Natural killer cell (primary cell): ENCODE data around the gene ZFHX2. TPM values are rescaled to one million over a fixed set of nuclear protein-coding genes. Genes with fewer than 3 reads are reported as not detected.
A peak's percentile ranks its signal among the peaks of the same experiment; 100 is the strongest.

Source experiments
- ATAC-seq, 3 donors: fragments of 150-1000 bp in 2 of 3; fragments of 200-7000 bp in 1 of 3; cut with Tn5 transposase; 1 replicate in 1 of 3; 2 replicates in 2 of 3; pipeline ENCODE4 v1.10.0; 2021; ENCODE audit warnings: mild to moderate bottlenecking in 2 of 3, moderate library complexity in 2 of 3
- DNase-seq, 2 donors: peaks; one replicate each; pipeline versions ENCODE4 v3.0.0 to v3.0.0-alpha.2; 2013 to 2021; ENCODE audit warnings: mixed read lengths in 1 of 2
- H3K27ac ChIP-seq: one replicate; pipeline ENCODE4 v1.5.1; 2013; ENCODE audit warnings: mild to moderate bottlenecking, low read length
- H3K27me3 ChIP-seq: one replicate; pipeline ENCODE4 v1.6.1; 2013; ENCODE audit warnings: low read length; ENCODE audit not compliant: control insufficient read depth, insufficient read depth
- H3K36me3 ChIP-seq: one replicate; pipeline ENCODE4 v1.6.1; 2013; ENCODE audit warnings: low read length; ENCODE audit not compliant: control insufficient read depth, insufficient read depth
- H3K4me1 ChIP-seq: one replicate; pipeline ENCODE4 v1.6.1; 2013; ENCODE audit warnings: low read length; ENCODE audit not compliant: control insufficient read depth, insufficient read depth
- H3K4me3 ChIP-seq: one replicate; pipeline ENCODE4 v1.5.1; 2013; ENCODE audit warnings: low read length
- H3K9me3 ChIP-seq: one replicate; pipeline ENCODE4 v1.6.1; 2013; ENCODE audit warnings: low read length; ENCODE audit not compliant: control insufficient read depth, insufficient read depth
- H3K27ac Mint-ChIP-seq, 2 donors: one replicate each; pipeline ENCODE4 v1.8.0; 2022; ENCODE audit warnings: mild to moderate bottlenecking in 2 of 2, mixed read lengths in 2 of 2, moderate library complexity in 1 of 2
- H3K27me3 Mint-ChIP-seq, 2 donors: one replicate each; pipeline ENCODE4 v1.8.0; 2022; ENCODE audit warnings: low read depth in 2 of 2, mixed read lengths in 2 of 2
- H3K36me3 Mint-ChIP-seq: one replicate; pipeline ENCODE4 v1.8.0; 2022; ENCODE audit warnings: mixed read lengths
- H3K4me1 Mint-ChIP-seq, 2 donors: one replicate each; pipeline ENCODE4 v1.8.0; 2022; ENCODE audit warnings: mixed read lengths in 2 of 2
- H3K4me3 Mint-ChIP-seq: one replicate; pipeline ENCODE4 v1.8.0; 2022; ENCODE audit warnings: mild to moderate bottlenecking, moderate library complexity, mixed read lengths
- H3K9me3 Mint-ChIP-seq, 2 donors: one replicate each; pipeline ENCODE4 v1.8.0; 2022; ENCODE audit warnings: mixed read lengths in 2 of 2
- WGBS: methylation state at CpG from one replicate; pipeline ENCODE4 v1.1.7; 2013; ENCODE audit warnings: missing lambda C conversion rate; ENCODE audit not compliant: insufficient coverage; 5-methylcytosine and 5-hydroxymethylcytosine counted together
- intact Hi-C: fragments of 100-400 bp; cut with micrococcal nuclease; formaldehyde crosslinking; loops from one replicate; pipeline ENCODE4 v1.14.2; 2022
- total RNA-seq, 4 donors: library from RNA; stranded (reverse); fragments of 120-200 nt in 1 of 4; gene quantifications; one replicate each; pipeline versions ENCODE4 v1.2.3 to v1.2.4, GENCODE V29; 2013 to 2022
- TF ChIP-seq, protein P1 (sequence below): fragments of 200-600 bp; IDR thresholded peaks from one replicate; pipeline ENCODE4 v1.8.0; 2022; ENCODE audit warnings: antibody characterized with exemption

ZFHX2 gene
- total RNA-seq, 3 donors from 2014 or later (not counting 1 experiment from before 2014, with no cell fraction given), result 0.07 to 0.72 (median 0.45) TPM

DNA sequence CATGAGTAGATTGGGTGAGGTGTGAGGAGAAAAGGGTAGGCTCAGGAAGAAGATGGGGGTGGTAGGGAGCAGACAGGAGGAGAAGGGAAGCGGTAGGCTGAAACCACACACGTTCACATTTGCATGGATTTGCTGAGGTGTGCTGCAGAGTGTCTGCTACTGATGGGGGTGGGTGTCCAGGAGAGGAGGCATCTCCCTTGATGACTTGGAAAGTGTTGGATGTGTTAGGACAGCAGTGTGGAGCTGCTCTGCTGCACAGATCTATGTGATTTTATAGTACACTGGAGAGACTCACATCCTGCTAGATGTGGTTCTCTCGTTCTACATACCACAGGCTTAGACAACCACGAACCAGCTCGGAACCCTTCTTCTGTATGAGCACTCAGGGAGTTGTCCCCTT is 9.3 kb downstream of the ZFHX2 start:
- peaks cover 0 to 4% of the 10 kb centered on the region in 2 donors for H3K4me1 Mint-ChIP-seq
- WGBS, result 72% methylated on average over 5 of the region's 5 CpGs
- no peak overlapping the region for H3K4me3 ChIP-seq
- no peak overlapping the region for H3K4me3 Mint-ChIP-seq
- H3K4me1 ChIP-seq, result no peaks in the 10 kb centered on the region
- H3K27ac Mint-ChIP-seq, result no peak overlapping the region
- H3K9me3 Mint-ChIP-seq, result no peaks in the 10 kb centered on the region
- H3K9me3 ChIP-seq, result no peaks in the 10 kb centered on the region
- DNase-seq (no peak), ATAC-seq (no peak)
- no peaks in the 10 kb centered on the region for H3K27me3 Mint-ChIP-seq
- H3K27ac ChIP-seq, result no peak overlapping the region
- H3K36me3 ChIP-seq, result no peaks in the 10 kb centered on the region
- intact Hi-C loops, result no loop called here
- no peaks in the 10 kb centered on the region for H3K27me3 ChIP-seq
- H3K36me3 Mint-ChIP-seq, result no peaks in the 10 kb centered on the region
- TF ChIP-seq, protein P1, sequence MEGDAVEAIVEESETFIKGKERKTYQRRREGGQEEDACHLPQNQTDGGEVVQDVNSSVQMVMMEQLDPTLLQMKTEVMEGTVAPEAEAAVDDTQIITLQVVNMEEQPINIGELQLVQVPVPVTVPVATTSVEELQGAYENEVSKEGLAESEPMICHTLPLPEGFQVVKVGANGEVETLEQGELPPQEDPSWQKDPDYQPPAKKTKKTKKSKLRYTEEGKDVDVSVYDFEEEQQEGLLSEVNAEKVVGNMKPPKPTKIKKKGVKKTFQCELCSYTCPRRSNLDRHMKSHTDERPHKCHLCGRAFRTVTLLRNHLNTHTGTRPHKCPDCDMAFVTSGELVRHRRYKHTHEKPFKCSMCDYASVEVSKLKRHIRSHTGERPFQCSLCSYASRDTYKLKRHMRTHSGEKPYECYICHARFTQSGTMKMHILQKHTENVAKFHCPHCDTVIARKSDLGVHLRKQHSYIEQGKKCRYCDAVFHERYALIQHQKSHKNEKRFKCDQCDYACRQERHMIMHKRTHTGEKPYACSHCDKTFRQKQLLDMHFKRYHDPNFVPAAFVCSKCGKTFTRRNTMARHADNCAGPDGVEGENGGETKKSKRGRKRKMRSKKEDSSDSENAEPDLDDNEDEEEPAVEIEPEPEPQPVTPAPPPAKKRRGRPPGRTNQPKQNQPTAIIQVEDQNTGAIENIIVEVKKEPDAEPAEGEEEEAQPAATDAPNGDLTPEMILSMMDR, result no peak

DNA sequence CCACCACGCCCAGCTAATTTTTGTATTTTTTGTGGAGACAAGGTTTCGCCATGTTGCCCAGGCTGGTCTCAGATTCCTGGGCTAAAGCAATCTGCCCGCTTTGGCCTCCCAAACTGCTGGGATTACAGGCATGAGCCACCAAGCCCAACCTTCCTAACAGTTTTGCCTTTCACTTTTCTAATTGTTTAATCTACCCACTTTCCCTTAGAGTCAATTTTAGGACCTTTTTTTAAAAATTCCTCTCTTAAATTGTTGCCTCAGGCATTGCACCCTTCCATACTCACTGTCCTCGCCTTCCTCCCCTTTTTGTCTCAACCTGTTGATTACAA is 11.5 kb downstream of the ZFHX2 start:
- Histone ChIP-seq H3K27ac (no peak overlapping the region), H3K4me1 (no peaks in the 10 kb centered on the region), H3K9me3 (no peaks in the 10 kb centered on the region), H3K36me3 (no peaks in the 10 kb centered on the region), H3K27me3 (no peaks in the 10 kb centered on the region), H3K4me3 (no peak overlapping the region)
- Mint-ChIP-seq H3K4me1 (peaks cover 0 to 4% of the 10 kb centered on the region in 2 donors), H3K27ac (no peak overlapping the region), H3K9me3 (no peaks in the 10 kb centered on the region), H3K36me3 (no peaks in the 10 kb centered on the region), H3K27me3 (no peaks in the 10 kb centered on the region), H3K4me3 (no peak overlapping the region)
- ATAC-seq (no peak), DNase-seq (no peak)
- WGBS, result 91% methylated on average over 3 of the region's 4 CpGs
- intact Hi-C loops, result no loop called here
- TF ChIP-seq, protein P1, result no peak

GRCh38 chr14:23539248-23540140 is 12.1 kb downstream of the ZFHX2 start:
- Histone ChIP-seq H3K27ac (no peak overlapping the region), H3K4me1 (no peaks in the 10 kb centered on the region), H3K36me3 (no peaks in the 10 kb centered on the region), H3K27me3 (no peaks in the 10 kb centered on the region), H3K4me3 (no peak overlapping the region), H3K9me3 (no peaks in the 10 kb centered on the region)
- Mint-ChIP-seq H3K9me3 (no peaks in the 10 kb centered on the region), H3K27me3 (no peaks in the 10 kb centered on the region), H3K27ac (no peak overlapping the region), H3K36me3 (no peaks in the 10 kb centered on the region), H3K4me3 (no peak overlapping the region), H3K4me1 (no peaks in the 10 kb centered on the region)
- 48% methylated on average over 10 of the region's 10 CpGs for WGBS
- DNase-seq, result peak in 1 of 2 donors; percentile 71
- intact Hi-C loops, result no loop called here
- TF ChIP-seq, protein P1, result peak; percentile 75
- ATAC-seq, result peak; percentile 77 to 86 (median 79)
